Activated CD8-positive, alpha-beta memory T cell treated with anti-CD3 and anti-CD28 coated beads for 4 hours (primary cell): Measurements from ENCODE around the gene PITHD1.
"Not testable (repeated sequence)": the region's sequence is repeated elsewhere in the genome, so short reads cannot be mapped to it uniquely, and the experiment has no call there.

Experiments
- DNase-seq, 2 donors: peaks; one replicate each; pipeline ENCODE4 v3.0.0-alpha.2; 2020; ENCODE audit warnings: low read depth in 2 of 2

The PITHD1 gene

GRCh38 chr1:23772854-23773242, 5.4 kb upstream of the PITHD1 start:
- no peak for DNase-seq

DNA sequence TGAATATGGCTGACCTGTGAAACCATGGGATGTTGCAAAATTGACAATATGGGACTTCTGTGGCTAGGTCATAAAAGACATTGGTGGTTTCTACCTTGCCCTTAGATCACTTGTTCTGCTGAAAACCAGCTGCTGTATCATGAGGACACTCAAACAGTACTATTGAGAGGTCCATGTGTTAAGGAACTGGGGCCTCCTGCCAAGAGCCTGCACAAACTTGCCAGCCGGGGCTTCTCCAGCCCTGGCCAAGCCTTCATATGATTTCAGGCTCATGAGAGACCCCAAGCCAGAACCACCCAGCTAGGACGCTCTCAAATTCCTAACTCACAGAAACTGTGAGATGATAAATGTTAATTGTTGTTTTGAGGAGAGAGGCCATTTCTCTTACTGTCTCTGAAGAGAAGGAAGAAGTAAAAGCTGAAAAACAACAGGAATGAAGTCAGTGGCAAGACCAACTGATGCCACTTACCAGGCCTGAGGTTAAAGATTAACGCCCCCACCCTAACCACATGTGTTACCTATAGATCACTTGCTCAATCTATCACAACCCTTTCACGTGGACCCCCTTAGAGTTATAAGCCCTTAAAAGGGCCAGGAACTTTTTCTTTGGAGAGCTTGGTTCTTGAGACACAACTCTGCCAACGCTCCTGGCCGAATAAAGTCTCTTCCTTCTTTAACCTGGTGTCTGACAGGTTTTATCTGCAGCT, 3.9 kb upstream of the PITHD1 start:
- DNase-seq, result no peak

GRCh38 chr1:23776217-23776616, 2.0 kb upstream of the PITHD1 start:
- DNase-seq, result no peak

DNA sequence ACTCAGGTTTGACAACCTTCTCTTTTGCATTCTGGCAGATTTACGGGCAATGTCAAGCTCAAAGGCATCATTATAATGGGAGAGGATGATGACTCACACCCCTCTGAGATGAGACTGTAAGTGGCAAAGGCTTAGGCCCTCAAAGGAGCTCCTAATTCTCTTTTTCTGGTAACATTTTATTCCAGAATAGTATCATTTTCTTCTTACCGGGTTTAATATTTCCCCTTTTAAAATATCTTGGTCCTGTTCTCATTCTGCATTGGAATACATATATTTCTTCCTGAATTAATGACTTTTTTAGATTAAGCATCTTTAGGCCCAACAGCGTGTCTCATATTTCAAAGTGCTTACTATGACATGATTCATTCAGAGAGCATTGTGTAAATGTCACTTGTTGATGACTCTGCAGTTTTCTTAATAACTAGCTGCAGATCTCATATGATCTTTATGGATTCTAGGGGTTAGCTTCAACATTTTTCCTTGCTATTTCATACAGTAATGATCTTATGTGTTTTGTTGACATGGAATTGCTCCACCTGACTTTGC, 1.7 kb downstream of the PITHD1 start:
- no peak for DNase-seq

DNA sequence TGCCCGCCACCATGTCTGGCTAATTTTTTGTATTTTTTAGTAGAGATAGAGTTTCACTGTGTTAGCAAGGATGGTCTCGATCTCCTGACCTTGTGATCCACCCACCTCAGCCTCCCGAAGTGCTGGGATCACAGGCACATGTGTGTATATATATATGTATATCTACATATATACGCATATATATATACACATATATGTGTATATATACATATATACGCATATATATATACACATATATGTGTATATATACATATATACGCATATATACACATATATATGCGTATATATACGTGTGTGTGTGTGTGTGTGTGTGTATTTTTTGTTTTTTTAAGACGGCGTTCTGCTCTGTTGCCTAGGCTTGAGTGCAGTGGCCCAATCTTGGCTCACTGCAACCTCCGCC, 4.9 kb downstream of the PITHD1 start:
- not testable (repeated sequence) for DNase-seq

- DNase-seq, result no peak
These were observed 6.6 kb downstream of the PITHD1 start for GRCh38 chr1:23784846-23785245.

DNA sequence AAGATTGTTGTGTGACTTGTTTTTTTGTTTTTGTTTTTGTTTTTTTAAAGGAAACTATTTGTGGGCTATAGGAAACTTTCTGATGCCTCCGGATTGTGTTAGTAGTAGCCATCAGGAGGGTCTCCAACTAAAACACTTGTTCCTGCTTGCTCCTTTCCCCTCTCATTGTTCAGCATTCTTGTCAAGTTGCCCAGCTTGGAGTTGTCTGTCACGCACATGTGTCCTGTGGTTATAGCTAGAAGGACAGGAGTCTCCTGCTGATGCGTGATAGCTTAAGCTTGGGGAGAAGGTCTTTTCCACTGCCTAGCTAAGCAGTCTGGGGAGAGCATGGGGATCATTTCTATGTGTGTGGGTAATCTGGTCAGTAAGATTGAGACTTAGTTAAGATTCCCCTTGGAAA, 9.5 kb downstream of the PITHD1 start:
- no peak for DNase-seq

GRCh38 chr1:23788695-23789094, 10.5 kb downstream of the PITHD1 start:
- no peak for DNase-seq

GRCh38 chr1:23790696-23791515, 12.7 kb downstream of the PITHD1 start, which contains the start of gene LYPLA2:
Gene LYPLA2, plus strand, starts transcription at chr1:23791145. Its CDS starts 1,538 bp downstream, at chr1:23792683.
- peak; percentile 62 to 67 for DNase-seq

GRCh38 chr1:23791516-23792047, 13.4 kb downstream of the PITHD1 start:
- DNase-seq, result no peak

- no peak for DNase-seq
These were observed 14.1 kb downstream of the PITHD1 start for GRCh38 chr1:23792151-23792945.

GRCh38 chr1:23793018-23793781, 15.0 kb downstream of the PITHD1 start:
- no peak for DNase-seq

DNA sequence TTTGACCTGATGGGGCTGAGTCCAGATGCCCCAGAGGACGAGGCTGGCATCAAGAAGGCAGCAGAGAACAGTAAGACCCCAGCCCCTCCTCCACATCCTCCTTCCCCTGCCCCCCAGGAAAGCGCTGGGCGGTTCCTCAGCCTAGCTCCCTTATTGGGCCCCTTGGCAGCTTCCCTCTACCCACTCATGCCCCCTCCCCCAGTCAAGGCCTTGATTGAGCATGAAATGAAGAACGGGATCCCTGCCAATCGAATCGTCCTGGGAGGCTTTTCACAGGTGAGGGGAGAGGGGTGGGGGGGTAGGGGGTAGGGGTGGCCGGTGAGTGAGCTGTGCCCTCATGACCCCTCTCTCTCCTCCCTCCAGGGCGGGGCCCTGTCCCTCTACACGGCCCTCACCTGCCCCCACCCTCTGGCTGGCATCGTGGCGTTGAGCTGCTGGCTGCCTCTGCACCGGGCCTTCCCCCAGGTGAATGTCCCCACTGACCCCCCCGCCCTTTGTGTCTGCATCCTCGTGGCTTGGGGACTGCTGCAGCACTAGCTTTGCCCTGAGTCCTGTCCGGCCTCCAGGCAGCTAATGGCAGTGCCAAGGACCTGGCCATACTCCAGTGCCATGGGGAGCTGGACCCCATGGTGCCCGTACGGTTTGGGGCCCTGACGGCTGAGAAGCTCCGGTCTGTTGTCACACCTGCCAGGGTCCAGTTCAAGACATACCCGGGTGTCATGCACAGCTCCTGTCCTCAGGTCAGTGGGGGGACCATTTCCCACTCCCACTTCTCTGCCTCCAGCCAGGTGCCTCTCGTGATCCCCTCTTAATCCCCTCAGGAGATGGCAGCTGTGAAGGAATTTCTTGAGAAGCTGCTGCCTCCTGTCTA, 15.9 kb downstream of the PITHD1 start:
- DNase-seq, result no peak

DNA sequence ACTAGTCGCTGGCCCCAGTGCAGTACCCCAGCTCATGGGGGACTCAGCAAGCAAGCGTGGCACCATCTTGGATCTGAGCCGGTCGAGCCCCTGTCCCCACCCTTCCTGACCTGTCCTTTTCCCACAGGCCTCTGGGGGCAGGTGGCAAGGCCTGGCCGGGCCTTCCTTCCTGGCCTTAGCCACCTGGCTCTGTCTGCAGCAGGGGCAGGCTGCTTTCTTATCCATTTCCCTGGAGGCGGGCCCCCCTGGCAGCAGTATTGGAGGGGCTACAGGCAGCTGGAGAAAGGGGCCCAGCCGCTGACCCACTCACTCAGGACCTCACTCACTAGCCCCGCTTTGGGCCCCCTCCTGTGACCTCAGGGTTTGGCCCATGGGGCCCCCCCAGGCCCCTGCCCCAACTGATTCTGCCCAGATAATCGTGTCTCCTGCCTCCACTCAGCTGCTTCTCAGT, 16.5 kb downstream of the PITHD1 start:
- not testable (repeated sequence) for DNase-seq

DNA sequence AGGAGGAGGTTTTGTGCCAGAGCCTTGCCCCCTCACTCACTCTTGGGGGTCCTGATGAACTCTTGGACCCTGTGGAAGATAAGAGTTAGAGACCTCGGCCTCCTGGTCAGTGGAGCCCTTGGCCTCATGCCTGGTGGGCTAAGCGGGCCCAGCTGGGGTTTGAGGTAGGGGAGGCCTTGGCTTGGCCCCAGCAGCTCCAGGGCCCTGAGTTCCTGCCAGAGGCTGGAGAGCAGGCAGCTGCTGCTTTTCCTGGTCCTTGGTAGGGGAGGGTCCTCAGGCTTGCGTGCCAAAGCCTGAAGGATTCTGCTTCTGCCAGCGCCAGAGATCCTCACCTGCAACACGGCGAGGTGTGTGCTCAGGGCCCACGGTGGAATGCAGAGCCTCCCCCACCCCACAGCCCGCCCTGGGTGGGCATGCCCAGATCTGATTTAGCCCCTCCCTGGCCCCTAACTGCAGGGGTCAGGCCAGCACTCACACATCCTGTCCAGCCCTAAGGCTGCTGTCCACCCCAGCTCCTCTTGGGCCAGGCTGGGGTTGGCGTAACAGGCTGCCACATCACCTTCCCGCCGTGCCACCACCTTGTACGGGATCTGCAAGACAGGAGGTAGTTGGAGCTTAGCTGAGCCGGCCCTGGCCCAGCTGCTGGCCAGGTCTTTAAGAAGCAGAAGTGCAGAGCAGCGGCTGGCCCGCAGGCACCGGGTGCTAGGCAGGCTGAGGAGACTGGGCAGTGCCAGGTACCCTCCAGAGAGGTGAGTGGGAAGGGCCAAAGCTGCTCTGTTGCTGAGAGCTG, 17.7 kb downstream of the PITHD1 start:
- no peak for DNase-seq

DNA sequence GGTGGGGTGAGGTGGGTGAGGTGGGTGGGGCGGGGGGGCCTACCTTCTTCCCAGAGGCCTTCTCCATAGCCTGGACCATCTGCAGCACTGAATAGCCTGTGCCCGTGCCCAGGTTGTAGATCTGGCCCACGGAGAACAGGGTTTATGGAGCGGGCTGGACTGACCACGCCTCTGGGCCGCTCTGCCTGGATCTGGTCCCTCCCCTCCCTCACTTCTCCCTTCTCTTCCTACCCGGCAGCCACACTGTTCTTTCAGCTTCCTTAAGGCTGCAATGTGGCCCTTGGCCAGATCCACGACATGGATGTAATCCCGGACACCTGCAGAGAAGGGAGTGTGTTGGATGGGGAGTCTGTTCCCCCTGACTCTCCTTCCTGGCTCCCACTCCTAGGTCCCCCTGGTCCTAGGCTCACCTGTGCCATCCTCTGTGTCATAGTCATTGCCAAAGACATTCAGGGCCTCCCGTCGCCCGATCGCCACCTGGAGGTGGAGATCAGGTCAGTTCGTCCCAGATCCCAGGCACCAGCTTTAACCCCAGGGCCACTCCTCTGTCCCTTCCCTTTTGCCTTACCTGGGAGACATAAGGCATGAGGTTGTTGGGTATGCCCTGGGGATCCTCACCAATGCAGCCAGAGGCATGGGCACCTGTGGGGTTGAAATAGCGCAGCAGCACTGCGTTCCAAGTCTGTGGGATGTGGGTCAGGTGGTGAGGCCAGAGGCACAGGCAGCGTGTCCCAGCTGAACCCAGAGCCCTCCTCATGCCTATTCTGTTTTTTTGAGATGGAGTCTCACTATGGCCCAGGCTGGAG, 18.5 kb downstream of the PITHD1 start:
- no peak for DNase-seq

DNA sequence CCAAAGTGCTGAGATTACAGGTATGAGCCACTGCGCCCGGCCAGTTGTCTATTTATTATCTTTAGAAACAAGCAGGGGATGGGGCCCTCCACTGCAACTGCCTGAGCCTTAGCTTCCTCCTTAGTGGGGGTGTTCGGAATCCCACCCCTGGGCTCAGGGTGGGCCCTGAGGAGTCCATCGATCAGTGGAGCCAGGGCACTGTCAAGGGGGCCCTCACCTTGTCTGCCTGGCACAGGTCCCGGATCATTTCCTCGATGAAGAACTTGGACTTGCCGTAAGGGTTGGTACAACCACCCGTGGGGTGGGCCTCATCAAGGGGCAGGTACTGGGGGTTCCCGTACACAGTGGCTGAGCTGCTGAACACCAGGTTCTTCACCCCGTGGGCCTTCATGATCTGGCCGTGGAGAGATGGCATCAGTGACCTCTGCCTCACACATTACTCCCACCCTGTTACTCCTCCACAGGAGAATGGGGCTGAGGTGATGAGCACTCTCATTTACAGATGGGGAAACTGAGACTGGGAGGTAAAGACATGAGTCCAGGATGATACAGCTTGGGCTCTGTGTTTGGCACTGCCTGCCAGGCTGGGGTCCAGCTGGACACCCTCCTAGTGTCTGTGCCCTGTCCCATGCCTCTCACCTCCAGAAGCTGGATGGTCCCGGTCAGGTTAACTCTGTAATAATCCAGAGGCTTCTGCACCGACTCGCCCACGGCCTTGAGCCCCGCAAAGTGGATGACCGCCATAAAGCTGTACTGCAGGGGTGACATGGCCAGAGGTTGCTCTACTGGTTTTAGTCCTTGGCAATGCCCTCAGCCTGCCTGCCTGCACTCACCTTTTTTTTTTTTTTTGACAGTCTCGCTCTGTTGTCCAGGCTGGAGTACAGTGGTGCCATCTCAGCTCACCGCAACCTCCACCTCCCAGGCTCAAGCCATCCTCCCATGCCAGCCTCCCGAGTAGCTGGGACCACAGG, 19.5 kb downstream of the PITHD1 start:
- no peak for DNase-seq
